K562 (cell line): ENCODE measurements around the gene DUSP16.

Experiments
- BRF1 ChIP-seq: IDR thresholded peaks from 3 replicates; pipeline ENCODE4 v1.6.1; 2011; ENCODE audit warnings: borderline replicate concordance, mild to moderate bottlenecking; ENCODE audit not compliant: insufficient read length; ENCODE audit errors: extremely low read depth
- CHD1 ChIP-seq: fragments of 200-600 bp; sonication (generic); IDR thresholded peaks from one replicate; pipeline ENCODE4 v1.6.1; 2012; ENCODE audit warnings: mild to moderate bottlenecking, moderate library complexity, low read length, inconsistent platforms
- TF ChIP-seq, protein P1 (sequence below): fragments of 450-650 bp; IDR thresholded peaks from 2 replicates; pipeline ENCODE4 v1.6.1; 2016; ENCODE audit warnings: low read depth

DNA sequence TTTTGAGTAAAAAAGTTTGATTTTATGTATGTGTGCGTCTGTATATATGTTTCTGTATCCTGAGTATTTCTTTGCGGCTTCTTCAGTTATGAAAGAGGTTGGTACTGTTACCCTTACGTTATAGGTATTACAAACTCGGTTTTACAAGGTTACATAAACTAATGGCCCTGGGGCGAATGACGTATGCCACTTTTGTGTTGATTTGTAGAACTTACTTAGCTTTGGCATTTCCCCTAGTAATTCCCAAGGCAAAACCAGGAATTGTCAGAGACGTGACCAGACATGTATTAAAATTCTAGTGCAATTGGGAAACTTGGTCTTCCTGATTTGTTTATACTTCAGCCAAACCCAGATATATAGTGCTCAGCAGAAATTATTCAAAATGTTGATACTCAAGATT is 93.3 kb downstream of the DUSP16 start:
- TF ChIP-seq, protein P1, sequence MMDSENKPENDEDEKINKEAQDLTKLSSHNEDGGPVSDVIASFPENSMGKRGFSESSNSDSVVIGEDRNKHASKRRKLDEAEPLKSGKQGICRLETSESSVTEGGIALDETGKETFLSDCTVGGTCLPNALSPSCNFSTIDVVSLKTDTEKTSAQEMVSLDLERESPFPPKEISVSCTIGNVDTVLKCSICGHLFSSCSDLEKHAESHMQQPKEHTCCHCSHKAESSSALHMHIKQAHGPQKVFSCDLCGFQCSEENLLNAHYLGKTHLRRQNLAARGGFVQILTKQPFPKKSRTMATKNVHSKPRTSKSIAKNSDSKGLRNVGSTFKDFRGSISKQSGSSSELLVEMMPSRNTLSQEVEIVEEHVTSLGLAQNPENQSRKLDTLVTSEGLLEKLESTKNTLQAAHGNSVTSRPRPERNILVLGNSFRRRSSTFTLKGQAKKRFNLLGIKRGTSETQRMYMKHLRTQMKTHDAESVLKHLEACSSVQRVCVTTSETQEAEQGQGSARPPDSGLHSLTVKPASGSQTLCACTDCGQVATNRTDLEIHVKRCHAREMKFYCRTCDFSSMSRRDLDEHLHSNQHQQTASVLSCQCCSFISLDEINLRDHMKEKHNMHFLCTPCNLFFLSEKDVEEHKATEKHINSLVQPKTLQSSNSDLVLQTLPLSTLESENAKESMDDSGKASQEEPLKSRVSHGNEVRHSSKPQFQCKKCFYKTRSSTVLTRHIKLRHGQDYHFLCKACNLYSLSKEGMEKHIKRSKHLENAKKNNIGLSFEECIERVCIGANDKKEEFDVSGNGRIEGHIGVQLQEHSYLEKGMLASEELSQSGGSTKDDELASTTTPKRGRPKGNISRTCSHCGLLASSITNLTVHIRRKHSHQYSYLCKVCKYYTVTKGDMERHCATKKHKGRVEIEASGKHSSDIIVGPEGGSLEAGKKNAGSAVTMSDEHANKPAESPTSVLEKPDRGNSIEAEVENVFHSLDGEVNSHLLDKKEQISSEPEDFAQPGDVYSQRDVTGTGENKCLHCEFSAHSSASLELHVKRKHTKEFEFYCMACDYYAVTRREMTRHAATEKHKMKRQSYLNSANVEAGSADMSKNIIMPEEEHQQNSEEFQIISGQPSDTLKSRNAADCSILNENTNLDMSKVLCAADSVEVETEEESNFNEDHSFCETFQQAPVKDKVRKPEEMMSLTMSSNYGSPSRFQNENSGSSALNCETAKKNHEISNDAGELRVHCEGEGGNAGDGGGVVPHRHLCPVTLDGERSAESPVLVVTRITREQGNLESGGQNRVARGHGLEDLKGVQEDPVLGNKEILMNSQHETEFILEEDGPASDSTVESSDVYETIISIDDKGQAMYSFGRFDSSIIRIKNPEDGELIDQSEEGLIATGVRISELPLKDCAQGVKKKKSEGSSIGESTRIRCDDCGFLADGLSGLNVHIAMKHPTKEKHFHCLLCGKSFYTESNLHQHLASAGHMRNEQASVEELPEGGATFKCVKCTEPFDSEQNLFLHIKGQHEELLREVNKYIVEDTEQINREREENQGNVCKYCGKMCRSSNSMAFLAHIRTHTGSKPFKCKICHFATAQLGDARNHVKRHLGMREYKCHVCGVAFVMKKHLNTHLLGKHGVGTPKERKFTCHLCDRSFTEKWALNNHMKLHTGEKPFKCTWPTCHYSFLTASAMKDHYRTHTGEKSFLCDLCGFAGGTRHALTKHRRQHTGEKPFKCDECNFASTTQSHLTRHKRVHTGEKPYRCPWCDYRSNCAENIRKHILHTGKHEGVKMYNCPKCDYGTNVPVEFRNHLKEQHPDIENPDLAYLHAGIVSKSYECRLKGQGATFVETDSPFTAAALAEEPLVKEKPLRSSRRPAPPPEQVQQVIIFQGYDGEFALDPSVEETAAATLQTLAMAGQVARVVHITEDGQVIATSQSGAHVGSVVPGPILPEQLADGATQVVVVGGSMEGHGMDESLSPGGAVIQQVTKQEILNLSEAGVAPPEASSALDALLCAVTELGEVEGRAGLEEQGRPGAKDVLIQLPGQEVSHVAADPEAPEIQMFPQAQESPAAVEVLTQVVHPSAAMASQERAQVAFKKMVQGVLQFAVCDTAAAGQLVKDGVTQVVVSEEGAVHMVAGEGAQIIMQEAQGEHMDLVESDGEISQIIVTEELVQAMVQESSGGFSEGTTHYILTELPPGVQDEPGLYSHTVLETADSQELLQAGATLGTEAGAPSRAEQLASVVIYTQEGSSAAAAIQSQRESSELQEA = no peak
- TF ChIP-seq BRF1 (no peak), CHD1 (no peak)
